ENCODE results near the gene SERP1. TPM values are rescaled to one million over a fixed set of nuclear protein-coding genes. Genes with fewer than 3 reads are reported as not detected.

Gene SERP1
- total and polyA plus RNA-seq, 10 donors, result 64.0 to 441 (median 101) TPM

- TF ChIP-seq POLR2A (IDR thresholded peaks at IDR 0.05), result no peak
- TF ChIP-seq POLR2AphosphoS5 (IDR thresholded peaks at IDR 0.05), result no peak
- TF ChIP-seq CTCF (IDR thresholded peaks at IDR 0.05 in 8 of 11, conservative IDR thresholded peaks at IDR 0.05 in 3 of 11), result no peak
- intact Hi-C loops (cut with DNase I; ENCODE audit: low total_unique reads), result no loop called here
- Histone ChIP-seq H3K4me1 (no peaks in the 10 kb centered on the region), H3K36me3 (no peaks in the 10 kb centered on the region), H3K4me3 (no peak overlapping the region), H3K9me3 (peaks cover 0 to 9% (median 2%) of the 10 kb centered on the region in 8 donors), H3K27me3 (replicated peaks in 1 of 7) (no peaks in the 10 kb centered on the region), H3K27ac (no peak overlapping the region)
- DNase-seq, result no peak
- WGBS, 5 donors, result 73 to 90% (median 78%) methylated on average over 4 of the region's 4 CpGs
Observed at GRCh38 chr3:150511122-150511821, 35.0 kb downstream of the SERP1 start.

GRCh38 chr3:150509780-150510179 lies 36.5 kb downstream of the SERP1 start:
- no peak for DNase-seq
- no peaks in the 10 kb centered on the region for H3K36me3 ChIP-seq
- no peaks in the 10 kb centered on the region for H3K4me1 ChIP-seq
- no peak for TF ChIP-seq POLR2AphosphoS5 (IDR thresholded peaks at IDR 0.05)
- no peak for TF ChIP-seq POLR2A (IDR thresholded peaks at IDR 0.05)
- no peak for TF ChIP-seq CTCF (IDR thresholded peaks at IDR 0.05 in 8 of 11, conservative IDR thresholded peaks at IDR 0.05 in 3 of 11)
- intact Hi-C loops (cut with DNase I; ENCODE audit: low total_unique reads), result no loop called here
- 89 to 96% (median 92%) methylated on average over 2 of the region's 2 CpGs for WGBS, 5 donors
- H3K4me3 ChIP-seq, result no peak overlapping the region
- H3K27ac ChIP-seq, result no peak overlapping the region
- no peaks in the 10 kb centered on the region for H3K27me3 ChIP-seq (replicated peaks in 1 of 7)
- H3K9me3 ChIP-seq, result peaks cover 0 to 9% (median 2%) of the 10 kb centered on the region in 8 donors

GRCh38 chr3:150508401-150508800 lies 37.9 kb downstream of the SERP1 start:
- no peaks in the 10 kb centered on the region for H3K36me3 ChIP-seq
- TF ChIP-seq POLR2A (IDR thresholded peaks at IDR 0.05) (no peak), POLR2AphosphoS5 (IDR thresholded peaks at IDR 0.05) (no peak), CTCF (IDR thresholded peaks at IDR 0.05 in 8 of 11, conservative IDR thresholded peaks at IDR 0.05 in 3 of 11) (no peak)
- no peaks in the 10 kb centered on the region for H3K4me1 ChIP-seq
- H3K27me3 ChIP-seq (replicated peaks in 1 of 7), result no peaks in the 10 kb centered on the region
- no peak overlapping the region for H3K27ac ChIP-seq
- no peak for DNase-seq
- intact Hi-C loops (cut with DNase I; ENCODE audit: low total_unique reads), result no loop called here
- H3K4me3 ChIP-seq, result no peak overlapping the region
- H3K9me3 ChIP-seq, result peaks cover 0 to 9% (median 2%) of the 10 kb centered on the region in 8 donors

GRCh38 chr3:150504483-150504882 lies 41.8 kb downstream of the SERP1 start:
- no peaks in the 10 kb centered on the region for H3K27me3 ChIP-seq (replicated peaks in 1 of 7)
- no peak overlapping the region for H3K27ac ChIP-seq
- no peak overlapping the region for H3K4me3 ChIP-seq
- no peak for TF ChIP-seq POLR2AphosphoS5 (IDR thresholded peaks at IDR 0.05)
- TF ChIP-seq POLR2A (IDR thresholded peaks at IDR 0.05), result no peak
- TF ChIP-seq CTCF (IDR thresholded peaks at IDR 0.05 in 8 of 11, conservative IDR thresholded peaks at IDR 0.05 in 3 of 11), result no peak
- H3K9me3 ChIP-seq, result peaks cover 0 to 26% (median 13%) of the 10 kb centered on the region in 8 donors
- H3K36me3 ChIP-seq, result no peaks in the 10 kb centered on the region
- WGBS, 5 donors, result 31 to 85% (median 74%) methylated on average over 2 to 3 of the region's 3 CpGs
- no peaks in the 10 kb centered on the region for H3K4me1 ChIP-seq
- intact Hi-C loops (cut with DNase I; ENCODE audit: low total_unique reads), result no loop called here
- no peak for DNase-seq
